NT2/D1 (cell line): ENCODE measurements around the gene KIF6.

Experiments used
- YY1 ChIP-seq: IDR thresholded peaks from 2 replicates; pipeline ENCODE4 v1.6.1; 2011; ENCODE audit not compliant: insufficient read length, insufficient read depth
- ZNF274 ChIP-seq: IDR thresholded peaks from 2 replicates; pipeline ENCODE4 v1.6.1; 2011; ENCODE audit warnings: mild to moderate bottlenecking, low read depth, low read length

- no peak for TF ChIP-seq ZNF274
- TF ChIP-seq YY1: no peak
These were observed 40.4 kb upstream of the KIF6 start for GRCh38 chr6:39765508-39766065.
